B cell (primary cell): ENCODE measurements around the gene OR10G6. TPM values are rescaled to one million over a fixed set of nuclear protein-coding genes. Genes with fewer than 3 reads are reported as not detected.

Source experiments
- ATAC-seq: fragments of 200-7000 bp; cut with Tn5 transposase; one replicate; pipeline ENCODE4 v1.10.0; 2021; ENCODE audit warnings: low read depth, mild to moderate bottlenecking, moderate number of reproducible peaks, moderate library complexity
- CTCF ChIA-PET: fragments of 350-600 bp; sonication (Branson Sonifier 250); formaldehyde crosslinking; loops from one replicate; lab custom pipeline; 2021; ENCODE audit warnings: antibody characterized with exemption, inconsistent platforms; lab: Charles Lee
- POLR2A ChIA-PET: fragments of 350-600 bp; sonication (Branson Sonifier 250); formaldehyde crosslinking; loops from one replicate; lab custom pipeline; 2021; ENCODE audit warnings: antibody characterized with exemption; lab: Charles Lee
- DNase-seq: peaks from one replicate; pipeline ENCODE4 v3.0.0; 2013
- H2AFZ ChIP-seq: 2 replicates; pipeline ENCODE4 v1.6.1; 2012; ENCODE audit warnings: mild to moderate bottlenecking, low read depth, low read length; ENCODE audit not compliant: insufficient read depth, poor library complexity, severe bottlenecking
- H3K27ac ChIP-seq, 2 donors: 1 replicate in 1 of 2; 2 replicates in 1 of 2; pipeline ENCODE4 v1.5.1; 2012 to 2013; ENCODE audit warnings: low read length in 2 of 2, mild to moderate bottlenecking in 2 of 2, moderate library complexity in 1 of 2
- H3K27me3 ChIP-seq, 4 experiments: fragments of 200-600 bp in 1 of 4; sonication (generic) in 1 of 4; replicated peaks in 1 of 4; 1 replicate in 2 of 4; 2 replicates in 2 of 4; pipeline versions ENCODE4 v1.6.1 to v1.7.0; 2013 to 2016; ENCODE audit warnings: low read length in 3 of 4, mild to moderate bottlenecking in 2 of 4, mixed read lengths in 1 of 4, moderate library complexity in 1 of 4; ENCODE audit not compliant: insufficient read depth in 4 of 4, control insufficient read depth in 3 of 4; ENCODE audit errors: control extremely low read depth in 1 of 4
- H3K36me3 ChIP-seq, 2 experiments: replicated peaks in 1 of 2; 1 replicate in 1 of 2; 2 replicates in 1 of 2; pipeline versions ENCODE4 v1.6.1 to v1.7.1; 2013; ENCODE audit warnings: low read length in 1 of 2; ENCODE audit not compliant: insufficient read depth in 2 of 2, control insufficient read depth in 1 of 2; ENCODE audit errors: control extremely low read depth in 1 of 2, extremely low read depth in 1 of 2
- H3K4me1 ChIP-seq, 2 donors: fragments of 200-600 bp in 1 of 2; sonication (generic) in 1 of 2; 1 replicate in 1 of 2; 2 replicates in 1 of 2; pipeline versions ENCODE4 v1.5.1 to v1.6.1; 2013 to 2017; ENCODE audit warnings: low read length in 2 of 2; ENCODE audit not compliant: control insufficient read depth in 2 of 2, insufficient read depth in 2 of 2
- H3K4me2 ChIP-seq: replicated peaks from 2 replicates; pipeline ENCODE3; 2012; ENCODE audit warnings: mild to moderate bottlenecking, low read depth, low read length; ENCODE audit not compliant: poor library complexity, severe bottlenecking
- H3K4me3 ChIP-seq, 5 experiments: fragments of 200-600 bp in 1 of 5; sonication (generic) in 1 of 5; 1 replicate in 3 of 5; 2 replicates in 2 of 5; pipeline versions ENCODE4 v1.5.1 to v1.7.0; 2011 to 2016; ENCODE audit warnings: low read length in 4 of 5, mild to moderate bottlenecking in 4 of 5, low read depth in 2 of 5, control low read depth in 1 of 5, moderate library complexity in 1 of 5; ENCODE audit not compliant: insufficient read depth in 1 of 5; ENCODE audit errors: control extremely low read depth in 1 of 5, extremely low read depth in 1 of 5
- H3K79me2 ChIP-seq: fragments of 200-600 bp; sonication (generic); one replicate; pipeline ENCODE4 v1.6.0; 2016; ENCODE audit warnings: low read length; ENCODE audit not compliant: control insufficient read depth, insufficient read depth
- H3K9ac ChIP-seq: fragments of 200-600 bp; sonication (generic); 2 replicates; pipeline ENCODE4 v1.6.1; 2017; ENCODE audit warnings: mild to moderate bottlenecking, low read length, moderate library complexity
- H3K9me3 ChIP-seq, 3 donors: one replicate each; pipeline versions ENCODE4 v1.6.1 to v1.7.1; 2013; ENCODE audit warnings: low read length in 2 of 3; ENCODE audit not compliant: control insufficient read depth in 2 of 3, insufficient read depth in 1 of 3; ENCODE audit errors: control extremely low read depth in 1 of 3
- H4K20me1 ChIP-seq: 2 replicates; pipeline ENCODE4 v1.6.0; 2012; ENCODE audit warnings: mild to moderate bottlenecking, low read length; ENCODE audit not compliant: insufficient read depth, control insufficient read depth, poor library complexity, severe bottlenecking
- H3K27ac Mint-ChIP-seq: one replicate; pipeline ENCODE4 v1.8.0; 2021; ENCODE audit warnings: mixed read lengths
- H3K27me3 Mint-ChIP-seq: one replicate; pipeline ENCODE4 v1.8.0; 2021; ENCODE audit warnings: mixed read lengths
- H3K4me1 Mint-ChIP-seq: one replicate; pipeline ENCODE4 v1.8.0; 2021; ENCODE audit warnings: mixed read lengths
- H3K4me3 Mint-ChIP-seq: one replicate; pipeline ENCODE4 v1.8.0; 2021; ENCODE audit warnings: mixed read lengths
- H3K9me3 Mint-ChIP-seq: one replicate; pipeline ENCODE4 v1.8.0; 2022; ENCODE audit warnings: mixed read lengths; ENCODE audit not compliant: insufficient read depth
- EZH2 ChIP-seq: IDR thresholded peaks from 2 replicates; pipeline ENCODE4 v1.6.1; 2012; ENCODE audit warnings: borderline replicate concordance, low read depth, mild to moderate bottlenecking, moderate library complexity, low read length; ENCODE audit not compliant: insufficient read depth, poor library complexity, severe bottlenecking
- WGBS: methylation state at CpG from one replicate; pipeline ENCODE4 v1.1.5; 2013; ENCODE audit warnings: missing lambda C conversion rate; ENCODE audit not compliant: insufficient coverage; 5-methylcytosine and 5-hydroxymethylcytosine counted together
- intact Hi-C: fragments of 100-400 bp; cut with micrococcal nuclease; formaldehyde crosslinking; loops from one replicate; pipeline ENCODE4 v1.10.0; 2022
- polyA minus RNA-seq: library from RNA; depleted of rRNA, polyadenylated mRNA; stranded (reverse); fragments of >200 nt; gene quantifications from 2 replicates; pipeline ENCODE4 v1.2.3, GENCODE V29; 2012
- polyA plus RNA-seq: library from polyadenylated mRNA; depleted of rRNA; stranded (reverse); fragments of >200 nt; gene quantifications from 2 replicates; pipeline ENCODE4 v1.2.3, GENCODE V29; 2012
- total RNA-seq, 2 donors: library from RNA; stranded (reverse); fragments of 120-200 nt in 1 of 2; gene quantifications; 1 replicate in 1 of 2; 2 replicates in 1 of 2; pipeline versions ENCODE4 v1.2.3 to v1.2.4, GENCODE V29; 2013 to 2022
- TF ChIP-seq, protein P1 (sequence below): fragments of 200-600 bp; IDR thresholded peaks from one replicate; pipeline ENCODE4 v1.8.0; 2022; ENCODE audit warnings: antibody characterized with exemption, mild to moderate bottlenecking

OR10G6 gene, protein sequence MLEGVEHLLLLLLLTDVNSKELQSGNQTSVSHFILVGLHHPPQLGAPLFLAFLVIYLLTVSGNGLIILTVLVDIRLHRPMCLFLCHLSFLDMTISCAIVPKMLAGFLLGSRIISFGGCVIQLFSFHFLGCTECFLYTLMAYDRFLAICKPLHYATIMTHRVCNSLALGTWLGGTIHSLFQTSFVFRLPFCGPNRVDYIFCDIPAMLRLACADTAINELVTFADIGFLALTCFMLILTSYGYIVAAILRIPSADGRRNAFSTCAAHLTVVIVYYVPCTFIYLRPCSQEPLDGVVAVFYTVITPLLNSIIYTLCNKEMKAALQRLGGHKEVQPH
- not detected in 2 replicates for total RNA-seq
- not detected for total RNA-seq (2013)
- polyA plus RNA-seq, result not detected in 2 replicates
- polyA minus RNA-seq, result not detected in 2 replicates

DNA sequence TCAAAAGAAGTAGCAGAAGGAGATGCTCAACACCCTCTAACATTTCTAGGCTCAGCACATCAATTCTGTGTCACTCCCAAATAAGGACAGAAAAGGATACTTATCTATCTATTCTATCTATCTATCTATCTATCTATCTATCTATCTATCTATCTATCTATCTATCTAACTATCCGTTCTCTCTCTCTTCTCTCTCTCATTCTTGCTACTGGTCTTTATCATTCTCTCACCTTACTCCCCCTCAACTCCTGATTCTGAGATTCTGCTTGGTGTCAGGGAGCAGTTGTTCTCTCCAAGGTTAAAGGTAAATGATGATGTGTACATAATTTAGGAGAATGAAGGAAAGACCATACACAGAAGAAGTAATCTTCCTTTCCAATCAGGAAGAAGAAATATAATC, at the start of gene OR10G6:
Gene OR10G6 (minus strand): TSS at position 43 of the 400 bp plus-strand sequence. CDS start 0 bp downstream, at position 43.
- DNase-seq, result no peak
- Mint-ChIP-seq H3K4me3 (no peak within 1 kb of the TSS), H3K4me1 (no peaks in the 10 kb centered on the region), H3K27me3 (no peaks in the 10 kb centered on the region), H3K27ac (no peak within 1 kb of the TSS), H3K9me3 (no peaks in the 10 kb centered on the region)
- Histone ChIP-seq H3K4me1 (no peaks in the 10 kb centered on the region), H3K79me2 (no peaks in the 10 kb centered on the region), H4K20me1 (no peaks in the 10 kb centered on the region), H3K9ac (no peak within 1 kb of the TSS), H3K9me3 (peaks cover 0 to 3% (median 0%) of the 10 kb centered on the region in 3 donors), H3K4me3 (no peak within 1 kb of the TSS), H3K27me3 (no peaks in the 10 kb centered on the region), H3K4me2 (no peak within 1 kb of the TSS), H3K27ac (no peak within 1 kb of the TSS), H3K36me3 (no peaks in the 10 kb centered on the region), H2AFZ (no peak within 1 kb of the TSS)
- no CpG with 5 or more reads among the region's 1 CpG for WGBS
- CTCF ChIA-PET, result no interaction called here
- no peak for TF ChIP-seq EZH2
- TF ChIP-seq, protein P1, sequence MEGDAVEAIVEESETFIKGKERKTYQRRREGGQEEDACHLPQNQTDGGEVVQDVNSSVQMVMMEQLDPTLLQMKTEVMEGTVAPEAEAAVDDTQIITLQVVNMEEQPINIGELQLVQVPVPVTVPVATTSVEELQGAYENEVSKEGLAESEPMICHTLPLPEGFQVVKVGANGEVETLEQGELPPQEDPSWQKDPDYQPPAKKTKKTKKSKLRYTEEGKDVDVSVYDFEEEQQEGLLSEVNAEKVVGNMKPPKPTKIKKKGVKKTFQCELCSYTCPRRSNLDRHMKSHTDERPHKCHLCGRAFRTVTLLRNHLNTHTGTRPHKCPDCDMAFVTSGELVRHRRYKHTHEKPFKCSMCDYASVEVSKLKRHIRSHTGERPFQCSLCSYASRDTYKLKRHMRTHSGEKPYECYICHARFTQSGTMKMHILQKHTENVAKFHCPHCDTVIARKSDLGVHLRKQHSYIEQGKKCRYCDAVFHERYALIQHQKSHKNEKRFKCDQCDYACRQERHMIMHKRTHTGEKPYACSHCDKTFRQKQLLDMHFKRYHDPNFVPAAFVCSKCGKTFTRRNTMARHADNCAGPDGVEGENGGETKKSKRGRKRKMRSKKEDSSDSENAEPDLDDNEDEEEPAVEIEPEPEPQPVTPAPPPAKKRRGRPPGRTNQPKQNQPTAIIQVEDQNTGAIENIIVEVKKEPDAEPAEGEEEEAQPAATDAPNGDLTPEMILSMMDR, result no peak
- intact Hi-C loops, result no loop called here
- no peak for ATAC-seq
- POLR2A ChIA-PET, result no interaction called here

DNA sequence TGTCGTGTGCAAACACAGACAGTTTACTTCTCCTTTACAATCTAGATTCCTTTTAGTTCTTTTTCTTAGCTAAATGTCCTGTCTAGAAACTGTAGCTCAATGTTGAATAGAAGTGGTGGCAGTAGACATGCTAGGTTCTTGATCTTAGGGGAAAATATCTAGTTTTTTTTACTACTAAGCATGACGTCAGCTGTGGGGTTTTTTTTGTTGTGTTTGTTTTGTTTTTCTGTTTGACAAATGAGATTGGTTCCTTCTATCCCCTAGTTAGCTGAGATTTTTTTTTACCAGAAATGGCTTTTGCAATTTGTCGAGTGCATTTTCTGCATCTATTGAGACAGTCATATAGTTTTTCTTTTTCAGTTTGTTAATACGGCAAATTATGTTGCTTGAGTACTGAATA, 48.5 kb upstream of the OR10G6 start:
- TF ChIP-seq, protein P1, result no peak
- no peak for TF ChIP-seq EZH2
- Histone ChIP-seq H3K4me1 (no peaks in the 10 kb centered on the region), H3K27me3 (peaks cover 0 to 2% (median 0%) of the 10 kb centered on the region in 4 experiments), H3K36me3 (no peaks in the 10 kb centered on the region), H2AFZ (no peak overlapping the region), H3K9me3 (peaks cover 0 to 1% (median 0%) of the 10 kb centered on the region in 3 donors), H3K27ac (no peak overlapping the region), H3K79me2 (no peaks in the 10 kb centered on the region), H3K4me2 (no peak overlapping the region), H3K9ac (no peak overlapping the region), H3K4me3 (no peak overlapping the region), H4K20me1 (no peaks in the 10 kb centered on the region)
- no peaks in the 10 kb centered on the region for H3K4me1 Mint-ChIP-seq
- ChIA-PET POLR2A (no interaction called here), CTCF (no interaction called here)
- DNase-seq (no peak), ATAC-seq (no peak)
- H3K27ac Mint-ChIP-seq, result no peak overlapping the region
- H3K9me3 Mint-ChIP-seq, result no peaks in the 10 kb centered on the region
- H3K4me3 Mint-ChIP-seq, result no peak overlapping the region
- H3K27me3 Mint-ChIP-seq, result peaks cover 3% of the 10 kb centered on the region
- intact Hi-C loops, result no loop called here
- no CpG with 5 or more reads among the region's 4 CpGs for WGBS
